ENCODE data around the gene PIK3R3.

GRCh38 chr1:46114925-46115603 is 17.4 kb downstream of the PIK3R3 start:
- TF ChIP-seq EZH2 (IDR thresholded peaks at IDR 0.05) (no peak), POLR2AphosphoS5 (IDR thresholded peaks at IDR 0.05; ENCODE audit: low read depth, low read length) (no peak)
